HepG2 (cell line): ENCODE data around the gene CTSA. TPM values are rescaled to one million over a fixed set of nuclear protein-coding genes. Genes with fewer than 3 reads are reported as not detected.

ENCODE experiments used
- EP300 ChIP-seq, 3 experiments: sonication (generic) in 1 of 3; formaldehyde crosslinking in 1 of 3; IDR thresholded peaks; 2 replicates each; pipeline versions ENCODE4 v1.5.1 to v1.6.1; 2011 to 2020; ENCODE audit warnings: low read depth in 2 of 3, low read length in 2 of 3, borderline replicate concordance in 1 of 3, improper control_type of control experiment in 1 of 3, mild to moderate bottlenecking in 1 of 3, missing genetic modification reagents in 1 of 3, moderate library complexity in 1 of 3
- FOXP1 ChIP-seq, 2 experiments: fragments of 450-650 bp in 1 of 2; IDR thresholded peaks; 2 replicates each; pipeline ENCODE4 v1.6.1; 2017 to 2018; ENCODE audit warnings: antibody characterized with exemption in 1 of 2
- FUBP1 ChIP-seq: sonication (generic); formaldehyde crosslinking; IDR thresholded peaks from 2 replicates; pipeline ENCODE4 v1.5.1; 2020; ENCODE audit warnings: missing genetic modification reagents, mild to moderate bottlenecking, borderline replicate concordance
- HDAC2 ChIP-seq: sonication (generic); formaldehyde crosslinking; IDR thresholded peaks from 2 replicates; pipeline ENCODE4 v1.4.0; 2020; ENCODE audit warnings: missing genetic modification reagents
- JARID2 ChIP-seq: sonication (generic); formaldehyde crosslinking; IDR thresholded peaks from 2 replicates; pipeline ENCODE4 v1.8.1; 2023; ENCODE audit warnings: missing genetic modification reagents, inconsistent platforms; ENCODE audit not compliant: insufficient replicate concordance
- KDM4B ChIP-seq: sonication (generic); formaldehyde crosslinking; IDR thresholded peaks from 2 replicates; pipeline ENCODE4 v1.4.0; 2020; ENCODE audit warnings: missing genetic modification reagents
- MED1 ChIP-seq: sonication (generic); formaldehyde crosslinking; IDR thresholded peaks from 2 replicates; pipeline ENCODE4 v1.4.0; 2020; ENCODE audit warnings: missing genetic modification reagents
- NCOA1 ChIP-seq: sonication (generic); formaldehyde crosslinking; IDR thresholded peaks from 2 replicates; pipeline ENCODE4 v1.9.0; 2021; ENCODE audit warnings: missing genetic modification reagents
- PAF1 ChIP-seq: IDR thresholded peaks from 2 replicates; pipeline ENCODE4 v1.6.1; 2016; ENCODE audit warnings: missing genetic modification reagents, missing compliant biosample characterization
- RBM22 ChIP-seq: fragments of 200-400 bp; formaldehyde crosslinking; optimal IDR thresholded peaks from 2 replicates; pipeline ENCODE3; 2017; ENCODE audit warnings: mild to moderate bottlenecking, low read length, moderate library complexity
- RFXANK ChIP-seq: IDR thresholded peaks from 2 replicates; pipeline ENCODE4 v1.6.1; 2016
- RXRB ChIP-seq: IDR thresholded peaks from 2 replicates; pipeline ENCODE4 v1.6.1; 2016; ENCODE audit warnings: borderline replicate concordance, missing genetic modification reagents, missing compliant biosample characterization
- ZBTB8A ChIP-seq: sonication (generic); formaldehyde crosslinking; IDR thresholded peaks from 2 replicates; pipeline ENCODE4 v1.4.0; 2020; ENCODE audit warnings: mild to moderate bottlenecking, low read depth, missing genetic modification reagents, borderline replicate concordance
- ZFP36 ChIP-seq: fragments of 150-350 bp; IDR thresholded peaks from 2 replicates; pipeline ENCODE4 v1.6.1; 2018; ENCODE audit warnings: borderline replicate concordance, low read length, low read depth; ENCODE audit not compliant: partially characterized antibody
- ZFP82 ChIP-seq: sonication (generic); formaldehyde crosslinking; IDR thresholded peaks from 2 replicates; pipeline ENCODE4 v1.5.1; 2020; ENCODE audit warnings: mild to moderate bottlenecking, missing genetic modification reagents, borderline replicate concordance
- ZMYM3 ChIP-seq: sonication (generic); formaldehyde crosslinking; IDR thresholded peaks from 2 replicates; pipeline ENCODE4 v1.5.1; 2020; ENCODE audit warnings: mild to moderate bottlenecking, missing genetic modification reagents
- ZNF282 ChIP-seq: fragments of 450-650 bp; IDR thresholded peaks from 2 replicates; pipeline ENCODE4 v1.6.1; 2018; ENCODE audit not compliant: partially characterized antibody
- ZNF501 ChIP-seq: sonication (generic); formaldehyde crosslinking; IDR thresholded peaks from 2 replicates; pipeline ENCODE4 v1.5.1; 2020; ENCODE audit warnings: mild to moderate bottlenecking, moderate library complexity, missing genetic modification reagents
- ZNF7 ChIP-seq: IDR thresholded peaks from 2 replicates; pipeline ENCODE4 v1.6.1; 2016; ENCODE audit warnings: missing biosample characterization, missing genetic modification reagents
- ZNF703 ChIP-seq: sonication (generic); formaldehyde crosslinking; IDR thresholded peaks from 2 replicates; pipeline ENCODE4 v1.5.1; 2020; ENCODE audit warnings: missing genetic modification reagents, mild to moderate bottlenecking, moderate library complexity, borderline replicate concordance
- ZNF781 ChIP-seq: sonication (generic); formaldehyde crosslinking; IDR thresholded peaks from 2 replicates; pipeline ENCODE4 v1.5.1; 2020; ENCODE audit warnings: borderline replicate concordance, mild to moderate bottlenecking, missing genetic modification reagents; ENCODE audit errors: not compliant biosample characterization
- polyA plus RNA-seq, 8 experiments: library from polyadenylated mRNA; depleted of rRNA in 3 of 8; stranded (reverse) in 7 of 8; unstranded in 1 of 8; fragments of >200 nt; fragmentation: Illumina TruSeq in 4 of 8; extraction: Trizol in 4 of 8; gene quantifications; 2 replicates each; pipeline versions ENCODE4 v1.2.1 to v1.2.3, GENCODE V29; 2011 to 2016; ENCODE audit warnings: low read depth in 4 of 8, missing spikeins in 1 of 8, mixed read lengths in 1 of 8; ENCODE audit not compliant: insufficient read depth in 1 of 8
- total RNA-seq, 5 experiments: library from RNA; depleted of rRNA; stranded (reverse); fragments of >200 nt; fragmentation: Illumina TruSeq; extraction: Trizol; gene quantifications; 2 replicates each; pipeline ENCODE4 v1.2.3, GENCODE V29; 2016; ENCODE audit warnings: low read depth in 1 of 5
- TF ChIP-seq, protein P1 (sequence below): sonication (generic); formaldehyde crosslinking; IDR thresholded peaks from 2 replicates; pipeline ENCODE4 v1.9.0; 2022; ENCODE audit warnings: low read depth, missing genetic modification reagents
- TF ChIP-seq, protein P2 (sequence below): sonication (generic); formaldehyde crosslinking; IDR thresholded peaks from 2 replicates; pipeline ENCODE4 v1.5.0; 2020; ENCODE audit warnings: missing genetic modification reagents

CTSA gene
- total and polyA plus RNA-seq, 2 of the 13 experiments (the other 11 are each of a cell fraction or from before 2014, with no cell fraction given) = 202 to 231 TPM

DNA sequence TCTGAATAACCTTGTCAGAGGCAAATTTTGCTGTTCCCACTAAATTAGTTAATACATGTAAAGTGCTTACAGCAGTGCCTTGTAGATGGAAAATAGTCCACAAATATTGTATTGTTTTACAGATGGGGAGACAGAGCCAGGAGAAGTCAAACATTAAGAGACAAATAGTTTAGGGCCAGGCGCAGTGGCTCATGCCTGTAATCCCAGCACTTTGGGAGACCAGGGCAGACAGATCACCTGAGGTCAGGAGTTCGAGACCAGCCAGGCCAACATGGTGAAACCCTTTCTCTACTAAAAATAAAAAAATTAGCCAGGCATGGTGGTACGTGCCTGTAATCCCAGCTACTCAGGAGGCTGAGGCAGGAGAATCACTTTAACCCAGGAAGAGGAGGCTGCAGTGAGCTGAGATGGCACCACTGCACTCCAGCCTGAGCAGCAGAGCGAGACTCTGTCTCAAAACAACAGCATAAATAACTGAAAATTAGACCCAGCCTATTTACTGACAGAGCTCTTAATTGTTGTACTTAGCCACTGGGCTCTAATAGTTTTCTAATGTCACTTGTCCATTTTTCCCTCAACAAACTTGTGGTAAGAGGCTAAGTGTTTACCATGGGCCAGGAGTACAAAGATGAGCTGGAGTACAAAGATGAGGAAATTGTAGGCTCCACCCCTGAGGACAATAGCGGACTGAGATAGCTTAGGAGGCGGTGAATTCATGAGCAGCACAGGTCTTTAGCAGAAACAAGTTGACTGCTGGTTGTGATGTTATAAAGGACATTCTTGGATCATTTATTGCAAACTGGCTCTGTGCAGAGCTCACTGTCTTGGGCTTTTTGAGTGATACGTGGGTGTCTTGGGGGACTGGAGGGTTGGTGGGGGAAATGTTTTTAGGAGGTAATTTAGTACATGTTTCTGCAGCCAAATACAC, 27.3 kb upstream of the CTSA start (continued):
- TF ChIP-seq RFXANK (CRISPR knock-in tag) = no peak
- TF ChIP-seq RXRB (CRISPR knock-in tag) = peak; percentile 78; the same call in 1 of the 2 replicates
- TF ChIP-seq, protein P1, sequence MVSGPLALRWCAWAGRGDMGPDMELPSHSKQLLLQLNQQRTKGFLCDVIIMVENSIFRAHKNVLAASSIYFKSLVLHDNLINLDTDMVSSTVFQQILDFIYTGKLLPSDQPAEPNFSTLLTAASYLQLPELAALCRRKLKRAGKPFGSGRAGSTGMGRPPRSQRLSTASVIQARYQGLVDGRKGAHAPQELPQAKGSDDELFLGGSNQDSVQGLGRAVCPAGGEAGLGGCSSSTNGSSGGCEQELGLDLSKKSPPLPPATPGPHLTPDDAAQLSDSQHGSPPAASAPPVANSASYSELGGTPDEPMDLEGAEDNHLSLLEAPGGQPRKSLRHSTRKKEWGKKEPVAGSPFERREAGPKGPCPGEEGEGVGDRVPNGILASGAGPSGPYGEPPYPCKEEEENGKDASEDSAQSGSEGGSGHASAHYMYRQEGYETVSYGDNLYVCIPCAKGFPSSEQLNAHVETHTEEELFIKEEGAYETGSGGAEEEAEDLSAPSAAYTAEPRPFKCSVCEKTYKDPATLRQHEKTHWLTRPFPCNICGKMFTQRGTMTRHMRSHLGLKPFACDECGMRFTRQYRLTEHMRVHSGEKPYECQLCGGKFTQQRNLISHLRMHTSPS (CRISPR knock-in tag) = no peak
- peak; percentile 95 for TF ChIP-seq ZMYM3 (CRISPR knock-in tag)
- no peak for TF ChIP-seq JARID2 (CRISPR knock-in tag)
- peak in 1 of 2 experiments; percentile 81; a peak in 3 of 4 replicates for TF ChIP-seq EP300 (IDR thresholded peaks at IDR 0.05; ENCODE audit: low read depth in 2 of 2, low read length in 2 of 2)
- no peak; the same call in 1 of the 2 replicates for TF ChIP-seq EP300 (CRISPR knock-in tag; IDR thresholded peaks at IDR 0.05; ENCODE audit: borderline replicate concordance)
- no peak for TF ChIP-seq NCOA1 (CRISPR knock-in tag)
- no peak for TF ChIP-seq ZFP36
- TF ChIP-seq ZBTB8A (CRISPR knock-in tag) = no peak
- peak; percentile 51; the same call in 1 of the 2 replicates for TF ChIP-seq ZNF501 (CRISPR knock-in tag)
- no peak for TF ChIP-seq FUBP1 (CRISPR knock-in tag)
- no peak for TF ChIP-seq ZNF703
- peak; percentile 80; the same call in 1 of the 2 replicates for TF ChIP-seq HDAC2
- no peak for TF ChIP-seq ZNF282
- TF ChIP-seq, protein P2, sequence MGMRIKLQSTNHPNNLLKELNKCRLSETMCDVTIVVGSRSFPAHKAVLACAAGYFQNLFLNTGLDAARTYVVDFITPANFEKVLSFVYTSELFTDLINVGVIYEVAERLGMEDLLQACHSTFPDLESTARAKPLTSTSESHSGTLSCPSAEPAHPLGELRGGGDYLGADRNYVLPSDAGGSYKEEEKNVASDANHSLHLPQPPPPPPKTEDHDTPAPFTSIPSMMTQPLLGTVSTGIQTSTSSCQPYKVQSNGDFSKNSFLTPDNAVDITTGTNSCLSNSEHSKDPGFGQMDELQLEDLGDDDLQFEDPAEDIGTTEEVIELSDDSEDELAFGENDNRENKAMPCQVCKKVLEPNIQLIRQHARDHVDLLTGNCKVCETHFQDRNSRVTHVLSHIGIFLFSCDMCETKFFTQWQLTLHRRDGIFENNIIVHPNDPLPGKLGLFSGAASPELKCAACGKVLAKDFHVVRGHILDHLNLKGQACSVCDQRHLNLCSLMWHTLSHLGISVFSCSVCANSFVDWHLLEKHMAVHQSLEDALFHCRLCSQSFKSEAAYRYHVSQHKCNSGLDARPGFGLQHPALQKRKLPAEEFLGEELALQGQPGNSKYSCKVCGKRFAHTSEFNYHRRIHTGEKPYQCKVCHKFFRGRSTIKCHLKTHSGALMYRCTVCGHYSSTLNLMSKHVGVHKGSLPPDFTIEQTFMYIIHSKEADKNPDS (CRISPR knock-in tag) = no peak; the same call in 1 of the 2 replicates
- TF ChIP-seq ZNF781 (CRISPR knock-in tag) = peak; percentile 30
- peak; percentile 73 for TF ChIP-seq MED1
- TF ChIP-seq ZNF7 (CRISPR knock-in tag) = peak; percentile 68
- TF ChIP-seq ZFP82 (CRISPR knock-in tag) = 0 out of 2 replicates have a peak, but pooled peaks have one; percentile 33
- no peak for TF ChIP-seq PAF1
- no peak for TF ChIP-seq KDM4B
- TF ChIP-seq RBM22 = no peak
- peak; percentile 79; the same call in 1 of the 2 replicates for TF ChIP-seq FOXP1 (IDR thresholded peaks at IDR 0.05)
- TF ChIP-seq FOXP1 (CRISPR knock-in tag; IDR thresholded peaks at IDR 0.05) = peak; percentile 94
